GM21825 (cell line): ENCODE results near the gene C1orf35.

Experiments used
- ATAC-seq: cut with Tn5 transposase; IDR thresholded peaks from one replicate; pipeline ENCODE4 v1.9.1; 2021; ENCODE audit warnings: mild to moderate bottlenecking, moderate library complexity; ENCODE audit not compliant: unreplicated experiment

Gene C1orf35

GRCh38 chr1:228064741-228065542 is 38.2 kb downstream of the C1orf35 start:
- ATAC-seq, result no peak

GRCh38 chr1:228064296-228064695 is 38.8 kb downstream of the C1orf35 start:
- ATAC-seq, result no peak

GRCh38 chr1:228063251-228064191 is 39.6 kb downstream of the C1orf35 start:
- no peak for ATAC-seq

GRCh38 chr1:228062812-228063211 is 40.3 kb downstream of the C1orf35 start:
- no peak for ATAC-seq

DNA sequence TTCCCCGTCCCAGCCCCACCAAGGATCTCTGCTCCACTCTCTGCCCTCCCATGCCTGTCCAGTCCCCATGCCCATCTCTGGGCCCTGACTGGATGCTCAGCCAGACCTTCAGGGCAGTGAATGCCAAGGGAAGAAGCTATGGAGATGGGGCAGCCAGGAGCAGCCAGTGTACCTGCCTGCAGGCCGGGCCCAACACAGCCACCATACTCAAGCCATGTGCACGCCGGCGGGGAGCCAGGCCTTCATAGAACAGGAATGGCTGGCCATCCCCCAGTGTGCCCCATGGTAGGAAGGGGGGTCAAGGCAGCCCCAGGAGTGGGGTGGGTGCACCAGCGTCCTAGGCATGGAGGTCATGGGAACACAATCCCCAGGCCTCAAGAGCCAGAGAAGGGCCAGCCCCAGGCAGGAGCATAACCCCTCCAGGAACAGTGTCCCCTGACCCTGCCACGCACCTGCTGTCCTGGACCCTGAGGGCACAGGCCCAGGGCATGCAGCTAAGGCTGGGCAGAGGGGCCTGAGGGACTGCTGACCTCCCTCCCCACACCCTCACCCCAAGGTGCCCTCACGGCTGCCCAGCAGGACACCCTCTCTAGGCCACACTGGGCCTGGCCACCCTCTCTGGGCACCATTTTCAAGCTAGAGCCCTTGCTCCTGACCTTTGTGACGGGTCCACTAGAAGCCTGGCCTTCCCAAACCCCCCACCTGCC is 40.9 kb downstream of the C1orf35 start:
- no peak for ATAC-seq

DNA sequence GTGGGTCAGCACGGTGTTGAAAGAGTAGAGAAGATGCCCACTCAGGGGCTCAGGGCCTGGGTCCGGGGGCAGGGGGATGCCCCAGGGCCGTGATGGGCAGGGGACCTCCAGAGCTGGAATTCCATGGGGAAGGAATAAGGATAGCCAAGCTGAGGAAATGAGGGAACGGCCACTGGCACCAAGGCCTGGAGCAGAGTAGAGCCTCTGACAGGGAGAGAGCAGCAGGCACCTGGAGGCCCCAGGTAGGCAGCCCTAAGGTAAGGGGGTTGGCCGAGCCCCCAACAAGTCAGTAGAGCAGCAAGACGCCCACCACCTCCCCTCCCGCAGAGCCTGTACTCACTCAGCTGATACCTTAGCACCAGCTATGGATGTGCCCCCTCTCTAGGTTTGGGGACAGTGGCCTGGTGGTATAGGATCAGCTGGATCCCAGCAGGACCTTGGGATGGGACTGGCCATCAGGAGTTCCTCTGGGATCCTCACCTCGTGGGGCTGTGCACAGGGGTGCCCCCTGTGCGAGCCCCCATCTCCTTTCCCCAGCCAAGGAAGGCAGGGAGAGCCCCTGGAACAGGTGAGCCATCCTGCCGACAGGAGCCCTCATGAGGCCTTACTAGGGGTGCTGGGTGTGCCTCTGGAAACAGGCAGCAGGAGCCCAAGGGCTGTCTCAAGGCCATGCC is 41.6 kb downstream of the C1orf35 start:
- ATAC-seq, result no peak

DNA sequence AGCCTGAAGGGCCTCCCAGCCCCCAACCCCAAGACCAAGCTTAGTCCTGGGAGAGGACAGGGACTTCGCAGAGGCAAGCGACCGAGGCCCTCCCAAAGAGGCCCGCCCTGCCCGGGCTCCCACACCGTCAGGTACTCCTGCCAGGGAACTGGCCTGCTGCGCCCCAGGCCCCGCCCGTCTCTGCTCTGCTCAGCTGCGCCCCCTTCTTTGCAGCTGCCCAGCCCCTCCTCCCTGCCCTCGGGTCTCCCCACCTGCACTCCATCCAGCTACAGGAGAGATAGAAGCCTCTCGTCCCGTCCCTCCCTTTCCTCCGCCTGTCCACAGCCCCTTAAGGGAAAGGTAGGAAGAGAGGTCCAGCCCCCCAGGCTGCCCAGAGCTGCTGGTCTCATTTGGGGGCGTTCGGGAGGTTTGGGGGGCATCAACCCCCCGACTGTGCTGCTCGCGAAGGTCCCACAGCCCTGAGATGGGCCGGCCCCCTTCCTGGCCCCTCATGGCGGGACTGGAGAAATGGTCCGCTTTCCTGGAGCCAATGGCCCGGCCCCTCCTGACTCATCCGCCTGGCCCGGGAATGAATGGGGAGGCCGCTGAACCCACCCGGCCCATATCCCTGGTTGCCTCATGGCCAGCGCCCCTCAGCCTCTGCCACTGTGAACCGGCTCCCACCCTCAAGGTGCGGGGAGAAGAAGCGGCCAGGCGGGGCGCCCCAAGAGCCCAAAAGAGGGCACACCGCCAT is 42.5 kb downstream of the C1orf35 start:
- ATAC-seq, result no peak

DNA sequence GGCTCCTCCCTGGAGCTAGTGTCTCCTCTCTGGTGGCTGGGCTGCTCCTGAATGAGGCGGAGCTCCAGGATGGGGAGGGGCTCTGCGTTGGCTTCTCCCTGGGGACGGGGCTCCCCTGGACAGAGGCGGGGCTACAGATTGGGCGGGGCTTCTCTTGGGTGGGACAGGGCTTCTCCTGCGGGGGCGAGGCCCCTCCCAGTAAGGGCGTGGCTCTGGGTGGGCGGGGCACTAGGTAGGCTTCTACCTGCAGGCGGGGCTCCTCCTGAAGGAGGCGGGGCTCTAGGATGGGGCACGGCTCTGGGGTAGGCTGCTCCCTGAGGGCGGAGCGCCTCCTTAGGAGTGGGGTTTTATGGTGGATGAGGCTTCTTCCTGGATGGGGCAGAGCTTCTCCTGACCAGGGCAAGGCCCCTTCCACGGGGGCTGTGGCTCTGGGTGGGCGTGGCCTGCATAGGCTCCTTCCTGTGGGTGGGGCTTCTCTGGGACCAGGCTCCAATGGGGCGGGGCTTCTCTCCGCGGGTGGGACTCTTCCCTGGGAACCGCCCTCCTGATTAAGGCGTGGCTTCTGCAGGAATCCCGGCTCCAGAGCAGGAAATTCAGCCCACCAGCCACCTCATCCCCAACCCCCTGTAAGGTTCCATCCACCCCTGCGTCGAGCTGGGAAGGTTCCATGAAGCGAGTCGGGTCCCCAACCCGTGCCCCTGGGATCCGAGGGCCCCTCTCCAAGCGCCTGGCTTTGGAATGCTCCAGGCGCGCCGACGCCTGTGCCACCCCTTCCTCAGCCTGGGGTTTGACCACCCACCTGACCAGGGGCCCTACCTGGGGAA is 43.3 kb downstream of the C1orf35 start:
- ATAC-seq, result no peak

DNA sequence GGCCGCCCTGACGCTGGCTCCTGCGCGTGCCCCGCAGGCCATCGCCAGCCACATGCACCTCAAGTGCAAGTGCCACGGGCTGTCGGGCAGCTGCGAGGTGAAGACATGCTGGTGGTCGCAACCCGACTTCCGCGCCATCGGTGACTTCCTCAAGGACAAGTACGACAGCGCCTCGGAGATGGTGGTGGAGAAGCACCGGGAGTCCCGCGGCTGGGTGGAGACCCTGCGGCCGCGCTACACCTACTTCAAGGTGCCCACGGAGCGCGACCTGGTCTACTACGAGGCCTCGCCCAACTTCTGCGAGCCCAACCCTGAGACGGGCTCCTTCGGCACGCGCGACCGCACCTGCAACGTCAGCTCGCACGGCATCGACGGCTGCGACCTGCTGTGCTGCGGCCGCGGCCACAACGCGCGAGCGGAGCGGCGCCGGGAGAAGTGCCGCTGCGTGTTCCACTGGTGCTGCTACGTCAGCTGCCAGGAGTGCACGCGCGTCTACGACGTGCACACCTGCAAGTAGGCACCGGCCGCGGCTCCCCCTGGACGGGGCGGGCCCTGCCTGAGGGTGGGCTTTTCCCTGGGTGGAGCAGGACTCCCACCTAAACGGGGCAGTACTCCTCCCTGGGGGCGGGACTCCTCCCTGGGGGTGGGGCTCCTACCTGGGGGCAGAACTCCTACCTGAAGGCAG is 44.0 kb downstream of the C1orf35 start:
- ATAC-seq, result no peak

GRCh38 chr1:228058172-228058948 is 44.8 kb downstream of the C1orf35 start:
- ATAC-seq, result no peak
